Adrenal gland (tissue), 5 donors: ENCODE results near the gene ISCA1.

Experiments used
- POLR2A ChIP-seq, 2 donors: fragments of 450-650 bp; IDR thresholded peaks; one replicate each; pipeline ENCODE4 v1.6.1; 2017; ENCODE audit warnings: antibody characterized with exemption in 2 of 2, mild to moderate bottlenecking in 2 of 2, moderate library complexity in 1 of 2
- TF ChIP-seq, protein P1 (sequence below), 6 experiments: fragments of 450-650 bp in 4 of 6; fragments of 200-600 bp in 2 of 6; sonication (generic) in 1 of 6; IDR thresholded peaks; 1 replicate in 5 of 6; 2 replicates in 1 of 6; pipeline versions ENCODE4 v1.5.1 to v1.8.0; 2016 to 2021; ENCODE audit warnings: antibody characterized with exemption in 6 of 6, mild to moderate bottlenecking in 2 of 6, moderate library complexity in 1 of 6
- donor health status: DM: no; HTN: no; CAD: no.

DNA sequence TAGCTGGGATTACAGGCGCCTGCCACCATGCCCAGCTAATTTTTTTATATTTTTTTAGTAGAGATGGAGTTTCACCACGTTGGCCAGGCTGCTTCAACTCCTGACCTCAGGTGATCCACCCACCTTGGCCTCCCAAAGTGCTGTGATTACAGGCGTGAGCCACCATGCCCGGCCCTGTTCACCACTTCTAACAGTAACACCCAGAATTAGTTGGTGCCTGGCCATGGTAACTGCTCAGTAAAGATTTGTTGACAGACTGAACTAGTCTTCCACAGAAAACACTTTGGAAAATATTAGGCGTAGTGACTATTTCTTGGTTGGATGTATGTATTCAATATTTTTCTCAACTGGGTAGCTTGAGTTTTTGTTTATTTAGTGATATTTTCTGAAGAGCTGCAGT, 47.8 kb upstream of the ISCA1 start:
- TF ChIP-seq, protein P1, sequence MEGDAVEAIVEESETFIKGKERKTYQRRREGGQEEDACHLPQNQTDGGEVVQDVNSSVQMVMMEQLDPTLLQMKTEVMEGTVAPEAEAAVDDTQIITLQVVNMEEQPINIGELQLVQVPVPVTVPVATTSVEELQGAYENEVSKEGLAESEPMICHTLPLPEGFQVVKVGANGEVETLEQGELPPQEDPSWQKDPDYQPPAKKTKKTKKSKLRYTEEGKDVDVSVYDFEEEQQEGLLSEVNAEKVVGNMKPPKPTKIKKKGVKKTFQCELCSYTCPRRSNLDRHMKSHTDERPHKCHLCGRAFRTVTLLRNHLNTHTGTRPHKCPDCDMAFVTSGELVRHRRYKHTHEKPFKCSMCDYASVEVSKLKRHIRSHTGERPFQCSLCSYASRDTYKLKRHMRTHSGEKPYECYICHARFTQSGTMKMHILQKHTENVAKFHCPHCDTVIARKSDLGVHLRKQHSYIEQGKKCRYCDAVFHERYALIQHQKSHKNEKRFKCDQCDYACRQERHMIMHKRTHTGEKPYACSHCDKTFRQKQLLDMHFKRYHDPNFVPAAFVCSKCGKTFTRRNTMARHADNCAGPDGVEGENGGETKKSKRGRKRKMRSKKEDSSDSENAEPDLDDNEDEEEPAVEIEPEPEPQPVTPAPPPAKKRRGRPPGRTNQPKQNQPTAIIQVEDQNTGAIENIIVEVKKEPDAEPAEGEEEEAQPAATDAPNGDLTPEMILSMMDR (IDR thresholded peaks at IDR 0.05): no peak
- no peak for TF ChIP-seq POLR2A (IDR thresholded peaks at IDR 0.05)
